NT2/D1 (cell line): Measurements from ENCODE around the gene PRC1.

Experiments
- YY1 ChIP-seq: IDR thresholded peaks from 2 replicates; pipeline ENCODE4 v1.6.1; 2011; ENCODE audit not compliant: insufficient read length, insufficient read depth
- ZNF274 ChIP-seq: IDR thresholded peaks from 2 replicates; pipeline ENCODE4 v1.6.1; 2011; ENCODE audit warnings: mild to moderate bottlenecking, low read depth, low read length

DNA sequence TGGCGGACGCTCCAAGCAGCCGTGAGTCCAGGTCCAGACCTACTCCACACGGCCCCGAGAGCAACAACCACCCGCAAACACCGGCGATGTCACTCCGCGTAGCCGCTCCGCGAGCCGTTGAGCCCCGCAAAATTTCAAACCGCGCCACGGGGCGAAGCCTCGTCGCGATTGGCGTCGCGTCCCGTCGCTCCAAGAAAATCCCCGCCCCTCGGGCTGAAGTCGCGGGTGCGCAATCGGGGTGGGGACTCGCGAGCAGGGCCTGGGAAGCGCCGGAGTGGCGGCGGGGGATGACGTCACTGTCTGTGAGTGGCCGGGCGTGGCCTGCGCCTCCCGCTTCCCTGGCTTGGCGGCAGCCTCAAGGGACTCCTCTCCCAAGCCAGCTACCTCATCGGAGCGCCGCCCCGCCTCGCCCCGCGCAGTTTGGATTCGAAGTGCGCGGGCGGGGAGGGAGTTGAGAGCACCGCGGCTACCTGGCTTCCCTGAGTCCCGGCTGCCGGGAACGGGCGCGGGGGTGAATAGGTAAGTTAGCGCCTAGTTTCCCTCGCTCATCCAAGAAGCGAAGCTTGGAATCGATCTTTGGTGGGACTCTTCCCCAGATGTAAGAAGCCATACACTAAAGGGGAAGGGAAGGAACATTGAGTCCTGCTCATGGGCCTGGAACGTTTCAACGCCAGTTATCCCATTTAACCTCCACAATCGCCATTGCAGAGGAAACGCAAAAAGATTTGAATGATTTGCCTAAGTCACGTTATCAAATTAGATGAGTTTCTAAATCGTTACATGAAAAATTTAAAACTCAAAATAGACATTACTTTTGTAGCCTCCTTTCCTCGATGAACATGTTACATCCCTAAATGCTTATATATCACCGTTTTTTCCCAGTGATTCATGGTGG, at the start of gene PRC1:
- TF ChIP-seq YY1 = no peak
- TF ChIP-seq ZNF274 = no peak
